IMR-90 (cell line): Measurements from ENCODE around the gene CCDC120. TPM values are rescaled to one million over a fixed set of nuclear protein-coding genes. Genes with fewer than 3 reads are reported as not detected.

Source experiments
- ATAC-seq: fragments of 200-7000 bp; cut with Tn5 transposase; 2 replicates; pipeline ENCODE4 v1.9.1; 2020; ENCODE audit warnings: low read depth, mild to moderate bottlenecking, moderate library complexity
- BruUV-seq: library from RNA; stranded (reverse); fragments of 400-500 nt; replicated peaks from 2 replicates; lab custom pipeline; 2021; lab: Mats Ljungman, UMichigan
- CTCF ChIA-PET: fragments of 300-600 bp; formaldehyde crosslinking; extraction: SDS; loops from one replicate; lab custom pipeline; 2021; ENCODE audit warnings: antibody characterized with exemption; lab: Yijun Ruan, JAX
- POLR2A ChIA-PET: fragments of 300-600 bp; sonication (Branson Sonifier 250); formaldehyde crosslinking; loops from one replicate; lab custom pipeline; 2022; ENCODE audit warnings: antibody characterized with exemption; ENCODE audit not compliant: unreplicated experiment; lab: Charles Lee
- DNase-seq: peaks from one replicate; pipeline ENCODE4 v3.0.0; 2013
- H2AFZ ChIP-seq: replicated peaks from 2 replicates; pipeline ENCODE3; 2013; ENCODE audit warnings: low read length, mild to moderate bottlenecking; ENCODE audit not compliant: poor library complexity
- H2AK5ac ChIP-seq: 2 replicates; pipeline ENCODE4 v1.6.1; 2013; ENCODE audit warnings: low read depth, low read length, inconsistent platforms
- H2AK9ac ChIP-seq: replicated peaks from 2 replicates; pipeline ENCODE3; 2013; ENCODE audit warnings: mild to moderate bottlenecking, low read depth, low read length, moderate library complexity; ENCODE audit not compliant: poor library complexity
- H2BK120ac ChIP-seq: 2 replicates; pipeline ENCODE4 v1.6.1; 2013; ENCODE audit warnings: low read depth, low read length, inconsistent platforms
- H2BK15ac ChIP-seq: 3 replicates; pipeline ENCODE4 v1.6.1; 2013; ENCODE audit warnings: low read depth, low read length, inconsistent platforms
- H2BK20ac ChIP-seq: 2 replicates; pipeline ENCODE4 v1.6.1; 2013; ENCODE audit warnings: low read depth, mild to moderate bottlenecking, inconsistent platforms, low read length, moderate library complexity
- H2BK5ac ChIP-seq: 2 replicates; pipeline ENCODE4 v1.6.1; 2013; ENCODE audit warnings: mild to moderate bottlenecking, low read depth, low read length, inconsistent platforms; ENCODE audit not compliant: poor library complexity, severe bottlenecking
- H3K14ac ChIP-seq: replicated peaks from 2 replicates; pipeline ENCODE4 v1.6.1; 2013; ENCODE audit warnings: low read depth, low read length, inconsistent platforms
- H3K18ac ChIP-seq: 2 replicates; pipeline ENCODE4 v1.6.1; 2013; ENCODE audit warnings: low read depth, low read length, control low read depth
- H3K23ac ChIP-seq: 2 replicates; pipeline ENCODE4 v1.6.1; 2013; ENCODE audit warnings: low read depth, low read length, inconsistent platforms
- H3K27ac ChIP-seq: 2 replicates; pipeline ENCODE4 v1.5.1; 2013; ENCODE audit warnings: mild to moderate bottlenecking, control low read depth, low read length; ENCODE audit not compliant: insufficient read depth
- H3K27me3 ChIP-seq: 2 replicates; pipeline ENCODE4 v1.6.1; 2013; ENCODE audit warnings: low read length; ENCODE audit not compliant: control insufficient read depth, insufficient read depth
- H3K36me3 ChIP-seq: 2 replicates; pipeline ENCODE4 v1.6.1; 2013; ENCODE audit warnings: low read length, mixed read lengths; ENCODE audit not compliant: control insufficient read depth, insufficient read depth
- H3K4ac ChIP-seq: 2 replicates; pipeline ENCODE4 v1.6.1; 2013; ENCODE audit warnings: low read depth, low read length, inconsistent platforms
- H3K4me1 ChIP-seq: 2 replicates; pipeline ENCODE4 v1.6.1; 2013; ENCODE audit warnings: low read length, mixed read lengths; ENCODE audit not compliant: control insufficient read depth, insufficient read depth
- H3K4me2 ChIP-seq: 2 replicates; pipeline ENCODE4 v1.6.1; 2013; ENCODE audit warnings: low read depth, mild to moderate bottlenecking, control low read depth, low read length, moderate library complexity
- H3K4me3 ChIP-seq: 2 replicates; pipeline ENCODE4 v1.5.1; 2013; ENCODE audit warnings: low read depth, mild to moderate bottlenecking, control low read depth, low read length, moderate library complexity; ENCODE audit not compliant: insufficient read depth
- H3K56ac ChIP-seq: 2 replicates; pipeline ENCODE4 v1.6.1; 2013; ENCODE audit warnings: low read length, inconsistent platforms; ENCODE audit not compliant: insufficient read depth; ENCODE audit errors: extremely low read depth
- H3K79me1 ChIP-seq, 2 experiments: 2 replicates each; pipeline ENCODE4 v1.6.1; 2013; ENCODE audit warnings: low read length in 2 of 2, inconsistent platforms in 1 of 2, low read depth in 1 of 2
- H3K9ac ChIP-seq: 2 replicates; pipeline ENCODE4 v1.6.1; 2013; ENCODE audit warnings: low read depth, low read length, control low read depth
- H3K9me1 ChIP-seq: 2 replicates; pipeline ENCODE4 v1.6.1; 2013; ENCODE audit warnings: low read length, inconsistent platforms; ENCODE audit not compliant: insufficient read depth
- H3K9me3 ChIP-seq: 2 replicates; pipeline ENCODE4 v1.6.1; 2013; ENCODE audit warnings: low read length; ENCODE audit not compliant: control insufficient read depth, insufficient read depth
- H4K20me1 ChIP-seq: 2 replicates; pipeline ENCODE4 v1.6.1; 2013; ENCODE audit warnings: low read length, inconsistent platforms; ENCODE audit not compliant: insufficient read depth
- H4K5ac ChIP-seq: 2 replicates; pipeline ENCODE4 v1.6.1; 2013; ENCODE audit warnings: mild to moderate bottlenecking, low read depth, low read length, control low read depth
- H4K8ac ChIP-seq, 2 experiments: 2 replicates each; pipeline ENCODE4 v1.6.1; 2013; ENCODE audit warnings: low read depth in 2 of 2, low read length in 2 of 2, control low read depth in 1 of 2, inconsistent platforms in 1 of 2
- H4K91ac ChIP-seq: 2 replicates; pipeline ENCODE4 v1.6.1; 2013; ENCODE audit warnings: low read depth, low read length, inconsistent platforms; ENCODE audit not compliant: insufficient read depth
- CHD1 ChIP-seq: IDR thresholded peaks from 2 replicates; pipeline ENCODE4 v1.6.1; 2012; ENCODE audit warnings: low read depth, low read length, improper control_type of control experiment
- POLR2A ChIP-seq: IDR thresholded peaks from 2 replicates; pipeline ENCODE4 v1.6.1; 2012; ENCODE audit warnings: mild to moderate bottlenecking, low read depth, low read length
- WGBS, 2 experiments: methylation state at CpG; one replicate each; pipeline versions ENCODE4 v1.1.5 to v1.1.7; 2013; ENCODE audit warnings: missing lambda C conversion rate in 2 of 2; ENCODE audit not compliant: insufficient read length in 1 of 2; ENCODE audit errors: extremely low coverage in 2 of 2; 5-methylcytosine and 5-hydroxymethylcytosine counted together
- dilution Hi-C: fragments of 300-500 bp; cut with HindIII; formaldehyde crosslinking; loops from one replicate; pipeline ENCODE4 v1.14.3; 2018; ENCODE audit warnings: low sequenced_read_pairs; ENCODE audit not compliant: unreplicated experiment
- in situ Hi-C: fragments of 300-500 bp; cut with MboI; formaldehyde crosslinking; loops from 3 replicates; pipeline ENCODE4 v1.14.3; 2019; ENCODE audit warnings: low sequenced_read_pairs, inconsistent platforms, mixed read lengths
- intact Hi-C: fragments of 100-400 bp; cut with micrococcal nuclease; formaldehyde crosslinking; loops from 2 replicates; pipeline ENCODE4 v1.10.0; 2022
- polyA plus RNA-seq, 3 experiments: library from polyadenylated mRNA; depleted of rRNA; stranded (reverse); fragments of >200 nt; gene quantifications; 2 replicates each; pipeline ENCODE4 v1.2.3, GENCODE V29; 2012; ENCODE audit warnings: low replicate concordance in 1 of 3
- total RNA-seq: library from RNA; depleted of rRNA; stranded (reverse); fragments of >200 nt; gene quantifications from 2 replicates; pipeline ENCODE4 v1.2.3, GENCODE V29; 2012

CCDC120 gene
- total and polyA plus RNA-seq, 2 of the 4 experiments (the other 2 are of a cell fraction): 0.18 to 2.0 TPM

DNA sequence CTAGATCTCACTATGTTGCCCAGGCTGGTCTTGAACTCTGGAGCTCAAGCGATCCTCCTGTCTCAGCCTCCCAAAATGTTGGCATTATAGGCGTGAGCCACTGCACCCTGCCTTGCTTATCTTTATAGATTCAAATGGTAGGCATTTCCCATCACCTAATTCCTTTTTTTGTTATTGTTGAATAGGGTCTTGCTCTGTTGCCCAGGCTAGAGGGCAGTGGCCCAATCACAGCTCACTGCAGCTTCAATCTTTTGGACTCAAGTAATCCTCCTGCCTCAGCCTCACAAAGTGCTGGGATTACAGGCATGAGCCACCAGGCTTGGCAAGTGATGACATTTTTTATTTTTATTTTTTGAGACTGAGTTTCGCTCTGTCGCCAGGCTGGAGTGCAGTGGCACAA, 37.6 kb downstream of the CCDC120 start:
- H3K79me1 ChIP-seq: no peaks in the 10 kb centered on the region
- no peak overlapping the region for H4K8ac ChIP-seq
- H2BK5ac ChIP-seq: no peak overlapping the region
- H3K18ac ChIP-seq: no peak overlapping the region
- H2AK9ac ChIP-seq: no peak overlapping the region
- H3K9me3 ChIP-seq: no peaks in the 10 kb centered on the region
- H2AFZ ChIP-seq: no peak overlapping the region
- H3K4me1 ChIP-seq: no peaks in the 10 kb centered on the region
- H3K4ac ChIP-seq: no peak overlapping the region
- H3K4me2 ChIP-seq: no peak overlapping the region
- no peak overlapping the region for H3K14ac ChIP-seq
- no peak overlapping the region for H2BK120ac ChIP-seq
- BruUV-seq: no TSS peak
- no peak overlapping the region for H4K91ac ChIP-seq
- no peak for ATAC-seq
- ChIA-PET POLR2A (interaction anchor here (0.7 kb wide), 1 partner anchor 1508 kb away, joined by 5 read pairs; no protein-coding TSS in a partner anchor), CTCF (no interaction called here)
- H4K5ac ChIP-seq: no peak overlapping the region
- no peaks in the 10 kb centered on the region for H3K9me1 ChIP-seq
- H3K27me3 ChIP-seq: no peaks in the 10 kb centered on the region
- H2AK5ac ChIP-seq: no peak overlapping the region
- no peak overlapping the region for H3K9ac ChIP-seq
- TF ChIP-seq CHD1 (no peak), POLR2A (no peak)
- H3K36me3 ChIP-seq: no peaks in the 10 kb centered on the region
- no peaks in the 10 kb centered on the region for H4K20me1 ChIP-seq
- no peak overlapping the region for H2BK15ac ChIP-seq
- no peak overlapping the region for H3K56ac ChIP-seq
- intact Hi-C loops: no loop called here
- no peak overlapping the region for H2BK20ac ChIP-seq
- no peak overlapping the region for H3K27ac ChIP-seq
- H3K4me3 ChIP-seq: no peak overlapping the region
- in situ Hi-C loops: no loop called here
- DNase-seq: no peak
- no CpG with 5 or more reads among the region's 4 CpGs for WGBS, 2 experiments
- dilution Hi-C loops: no loop called here
- H3K23ac ChIP-seq: no peak overlapping the region
